A549 (cell line): Measurements from ENCODE around the gene PAIP1. TPM values are rescaled to one million over a fixed set of nuclear protein-coding genes. Genes with fewer than 3 reads are reported as not detected.

Experiments
- ATAC-seq, 2 experiments: fragments of 200-7000 bp in 1 of 2; fragments of >200 bp in 1 of 2; cut with Nextera tagmentation in 1 of 2; cut with Tn5 transposase in 1 of 2; 3 replicates each; pipeline versions ENCODE4 v1.8.0 to v1.9.1; 2018 to 2020; ENCODE audit warnings: mild to moderate bottlenecking in 1 of 2, moderate library complexity in 1 of 2
- CTCF ChIA-PET: fragments of 300-600 bp; sonication (Branson Sonifier 250); formaldehyde crosslinking; extraction: SDS; loops from one replicate; lab custom pipeline; 2021; ENCODE audit warnings: antibody characterized with exemption, inconsistent platforms; lab: Yijun Ruan, JAX
- POLR2A ChIA-PET: fragments of 350-600 bp; formaldehyde crosslinking; extraction: SDS; loops from one replicate; lab custom pipeline; 2021; ENCODE audit warnings: antibody characterized with exemption, inconsistent platforms; lab: Yijun Ruan, JAX
- DNase-seq, 2 experiments: peaks; one replicate each; pipeline versions ENCODE4 v3.0.0 to v3.0.0-alpha.2; 2011 to 2016; ENCODE audit warnings: low read depth in 1 of 2, low spot score in 1 of 2
- FAIRE-seq: peaks from 2 replicates; lab custom pipeline; 2011; peaks lifted over from hg19 to GRCh38; lab: Jason Lieb, UNC
- H3K27ac ChIP-seq, 2 experiments: fragments of >200 bp; sonication (Bioruptor Twin); formaldehyde crosslinking; 3 replicates each; pipeline ENCODE4 v1.5.1; 2016 to 2017
- H3K4me1 ChIP-seq: fragments of >200 bp; sonication (Bioruptor Twin); formaldehyde crosslinking; 3 replicates; pipeline ENCODE4 v1.6.1; 2016
- H3K4me2 ChIP-seq: fragments of >200 bp; sonication (Bioruptor Twin); formaldehyde crosslinking; 3 replicates; pipeline ENCODE4 v1.6.1; 2016
- H3K4me3 ChIP-seq: fragments of >200 bp; sonication (Bioruptor Twin); formaldehyde crosslinking; 3 replicates; pipeline ENCODE4 v1.5.1; 2016
- H3K9me3 ChIP-seq: fragments of >200 bp; sonication (Bioruptor Twin); formaldehyde crosslinking; 3 replicates; pipeline ENCODE4 v1.6.1; 2016
- BHLHE40 ChIP-seq: IDR thresholded peaks from 2 replicates; pipeline ENCODE4 v1.6.1; 2012; ENCODE audit warnings: low read depth, low read length, inconsistent platforms
- CBX2 ChIP-seq: fragments of 200-600 bp; sonication (generic); IDR thresholded peaks from 2 replicates; pipeline ENCODE4 v1.6.1; 2016; ENCODE audit warnings: low read depth, mild to moderate bottlenecking, borderline replicate concordance
- CEBPB ChIP-seq, 2 experiments: fragments of >200 bp in 1 of 2; sonication (Bioruptor Twin) in 1 of 2; formaldehyde crosslinking in 1 of 2; IDR thresholded peaks; 2 replicates each; pipeline ENCODE4 v1.6.1; 2012 to 2016
- CHD2 ChIP-seq: fragments of 150-350 bp; IDR thresholded peaks from 2 replicates; pipeline ENCODE4 v1.6.1; 2014; ENCODE audit warnings: low read length; ENCODE audit not compliant: partially characterized antibody
- CHD4 ChIP-seq: fragments of 200-600 bp; sonication (generic); IDR thresholded peaks from 2 replicates; pipeline ENCODE4 v1.6.1; 2016; ENCODE audit warnings: antibody characterized with exemption, mild to moderate bottlenecking, borderline replicate concordance
- EHF ChIP-seq: fragments of 250-450 bp; sonication (Bioruptor Pico); IDR thresholded peaks from 2 replicates; pipeline ENCODE4 v1.5.0; 2020; ENCODE audit warnings: mild to moderate bottlenecking
- ESRRA ChIP-seq: fragments of 150-350 bp; IDR thresholded peaks from 2 replicates; pipeline ENCODE4 v1.6.1; 2014; ENCODE audit warnings: mild to moderate bottlenecking, low read length, borderline replicate concordance
- FOSB ChIP-seq: fragments of 250-450 bp; sonication (Bioruptor Pico); IDR thresholded peaks from 2 replicates; pipeline ENCODE4 v1.5.0; 2020; ENCODE audit warnings: mild to moderate bottlenecking, moderate library complexity
- FOSL2 ChIP-seq, 2 experiments: fragments of 450-650 bp in 1 of 2; fragments of >200 bp in 1 of 2; sonication (Bioruptor Twin) in 1 of 2; formaldehyde crosslinking; IDR thresholded peaks; 2 replicates each; pipeline versions ENCODE4 v1.5.0 to v1.6.1; 2016 to 2020; ENCODE audit warnings: mild to moderate bottlenecking in 1 of 2, moderate library complexity in 1 of 2
- FOXS1 ChIP-seq: fragments of 250-450 bp; sonication (Bioruptor Pico); IDR thresholded peaks from 2 replicates; pipeline ENCODE4 v1.5.0; 2020; ENCODE audit warnings: mild to moderate bottlenecking, moderate library complexity
- HDAC2 ChIP-seq: fragments of 200-600 bp; sonication (generic); IDR thresholded peaks from 2 replicates; pipeline ENCODE4 v1.6.1; 2016
- HOXB5 ChIP-seq: fragments of 250-450 bp; sonication (Bioruptor Pico); IDR thresholded peaks from 2 replicates; pipeline ENCODE4 v1.5.0; 2020; ENCODE audit warnings: mild to moderate bottlenecking, moderate library complexity
- JUN ChIP-seq, 2 experiments: fragments of >200 bp; sonication (Bioruptor Twin); formaldehyde crosslinking; IDR thresholded peaks; 2 replicates in 1 of 2; 3 replicates in 1 of 2; pipeline ENCODE4 v1.6.1; 2016 to 2017
- JUNB ChIP-seq: fragments of >200 bp; sonication (Bioruptor Twin); formaldehyde crosslinking; IDR thresholded peaks from 2 replicates; pipeline ENCODE4 v1.6.1; 2016
- MAFK ChIP-seq: fragments of 450-650 bp; IDR thresholded peaks from 2 replicates; pipeline ENCODE4 v1.6.1; 2014; ENCODE audit not compliant: partially characterized antibody
- MYC ChIP-seq: IDR thresholded peaks from 2 replicates; pipeline ENCODE4 v1.6.1; 2012; ENCODE audit warnings: mild to moderate bottlenecking, inconsistent platforms, low read length, improper control_type of control experiment, borderline replicate concordance
- NFE2L2 ChIP-seq: fragments of 150-350 bp; conservative IDR thresholded peaks from 2 replicates; pipeline ENCODE4 v1.6.1; 2014; ENCODE audit warnings: low read length
- NPAS2 ChIP-seq: fragments of 250-450 bp; sonication (Bioruptor Pico); IDR thresholded peaks from 2 replicates; pipeline ENCODE4 v1.8.0; 2022; ENCODE audit warnings: mild to moderate bottlenecking, moderate library complexity, borderline replicate concordance
- RCOR1 ChIP-seq: fragments of 150-350 bp; IDR thresholded peaks from 2 replicates; pipeline ENCODE4 v1.6.1; 2014; ENCODE audit warnings: antibody characterized with exemption, low read length, low read depth
- RFX5 ChIP-seq: fragments of 450-650 bp; IDR thresholded peaks from 2 replicates; pipeline ENCODE4 v1.7.1; 2014; ENCODE audit warnings: antibody characterized with exemption, mild to moderate bottlenecking, moderate library complexity
- ZSCAN20 ChIP-seq: fragments of 250-450 bp; sonication (Bioruptor Pico); IDR thresholded peaks from 2 replicates; pipeline ENCODE4 v1.8.0; 2022; ENCODE audit warnings: mild to moderate bottlenecking, moderate library complexity
- WGBS: methylation state at CpG from one replicate; pipeline ENCODE4 v1.1.6; 2017; ENCODE audit errors: missing lambda C conversion rate; 5-methylcytosine and 5-hydroxymethylcytosine counted together
- polyA plus RNA-seq, 4 experiments: library from polyadenylated mRNA; depleted of rRNA in 3 of 4; stranded (reverse); fragments of >200 nt; fragmentation: RNase III in 1 of 4; extraction: RNeasy Plus Mini Kit Qiagen cat#74134 plus additional on column Dnase treatment in 1 of 4; gene quantifications; 2 replicates in 3 of 4; 3 replicates in 1 of 4; pipeline ENCODE4 v1.2.3, GENCODE V29; 2011 to 2017
- TF ChIP-seq, protein P1 (sequence below): IDR thresholded peaks from 2 replicates; pipeline ENCODE4 v1.6.1; 2012
- TF ChIP-seq, protein P2 (sequence below): fragments of >200 bp; sonication (Bioruptor Twin); formaldehyde crosslinking; IDR thresholded peaks from 2 replicates; pipeline ENCODE4 v1.6.1; 2016
- TF ChIP-seq, protein P3 (sequence below): fragments of 450-650 bp; IDR thresholded peaks from 2 replicates; pipeline ENCODE4 v1.6.1; 2014; ENCODE audit warnings: antibody characterized with exemption
- TF ChIP-seq, protein P4 (sequence below): fragments of >200 bp; sonication (Bioruptor Twin); formaldehyde crosslinking; IDR thresholded peaks from 3 replicates; pipeline ENCODE4 v1.6.1; 2016
- TF ChIP-seq, protein P5 (sequence below): IDR thresholded peaks from 2 replicates; pipeline ENCODE4 v1.6.1; 2012; ENCODE audit warnings: low read depth, borderline replicate concordance
- TF ChIP-seq, protein P6 (sequence below): fragments of 200-600 bp; sonication (generic); IDR thresholded peaks from 2 replicates; pipeline ENCODE4 v1.6.1; 2016; ENCODE audit warnings: antibody characterized with exemption, mild to moderate bottlenecking, moderate library complexity
- TF ChIP-seq, protein P7 (sequence below): fragments of 250-450 bp; sonication (Bioruptor Pico); IDR thresholded peaks from 2 replicates; pipeline ENCODE4 v1.5.0; 2020; ENCODE audit warnings: low read depth, mild to moderate bottlenecking, moderate library complexity
- TF ChIP-seq, protein P8 (sequence below): fragments of >200 bp; sonication (Bioruptor Twin); formaldehyde crosslinking; IDR thresholded peaks from 3 replicates; pipeline ENCODE4 v1.5.1; 2016

The PAIP1 gene
- polyA plus RNA-seq, 2 of the 4 experiments (the other 2 are of a cell fraction): 89.6 to 188 TPM

DNA sequence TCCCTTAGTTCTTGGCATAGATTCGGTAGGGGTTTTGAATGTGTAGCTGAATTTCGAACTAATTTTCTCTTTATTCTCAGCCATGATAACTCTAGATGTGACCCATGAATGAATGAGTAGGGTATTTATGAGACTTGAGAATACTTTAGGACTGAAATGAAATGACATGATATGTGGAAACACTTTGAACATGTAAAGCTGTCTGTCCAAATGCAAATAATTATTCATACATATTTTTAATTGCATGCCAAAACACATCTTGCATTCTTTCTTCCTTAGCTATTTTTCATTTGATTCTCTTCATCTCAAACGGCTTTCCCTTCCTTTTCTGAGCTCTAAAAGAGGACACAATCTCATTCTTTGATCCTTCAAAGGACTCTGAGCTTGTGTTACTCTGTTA, 49.5 kb upstream of the PAIP1 start:
- Histone ChIP-seq H3K27ac (no peak overlapping the region), H3K4me2 (no peak overlapping the region), H3K4me1 (peaks cover 8% of the 10 kb centered on the region), H3K9me3 (no peaks in the 10 kb centered on the region)
- ChIA-PET CTCF (interaction anchor here (0.6 kb wide), 1 partner anchor 10 kb away, joined by 3 read pairs; no protein-coding TSS in a partner anchor), POLR2A (no interaction called here)
- FAIRE-seq: no peak
- DNase-seq: no peak
- WGBS: 79% methylated on average over 3 of the region's 3 CpGs
- no peak for ATAC-seq
- TF ChIP-seq HDAC2: no peak
- TF ChIP-seq, protein P1, sequence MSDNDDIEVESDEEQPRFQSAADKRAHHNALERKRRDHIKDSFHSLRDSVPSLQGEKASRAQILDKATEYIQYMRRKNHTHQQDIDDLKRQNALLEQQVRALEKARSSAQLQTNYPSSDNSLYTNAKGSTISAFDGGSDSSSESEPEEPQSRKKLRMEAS: no peak
- TF ChIP-seq HOXB5 (CRISPR knock-in tag): no peak
- no peak for TF ChIP-seq ESRRA
- TF ChIP-seq, protein P2, sequence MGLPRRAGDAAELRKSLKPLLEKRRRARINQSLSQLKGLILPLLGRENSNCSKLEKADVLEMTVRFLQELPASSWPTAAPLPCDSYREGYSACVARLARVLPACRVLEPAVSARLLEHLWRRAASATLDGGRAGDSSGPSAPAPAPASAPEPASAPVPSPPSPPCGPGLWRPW: no peak
- no peak for TF ChIP-seq FOSB (CRISPR knock-in tag)
- TF ChIP-seq, protein P3, sequence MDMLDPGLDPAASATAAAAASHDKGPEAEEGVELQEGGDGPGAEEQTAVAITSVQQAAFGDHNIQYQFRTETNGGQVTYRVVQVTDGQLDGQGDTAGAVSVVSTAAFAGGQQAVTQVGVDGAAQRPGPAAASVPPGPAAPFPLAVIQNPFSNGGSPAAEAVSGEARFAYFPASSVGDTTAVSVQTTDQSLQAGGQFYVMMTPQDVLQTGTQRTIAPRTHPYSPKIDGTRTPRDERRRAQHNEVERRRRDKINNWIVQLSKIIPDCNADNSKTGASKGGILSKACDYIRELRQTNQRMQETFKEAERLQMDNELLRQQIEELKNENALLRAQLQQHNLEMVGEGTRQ: no peak
- TF ChIP-seq, protein P4, sequence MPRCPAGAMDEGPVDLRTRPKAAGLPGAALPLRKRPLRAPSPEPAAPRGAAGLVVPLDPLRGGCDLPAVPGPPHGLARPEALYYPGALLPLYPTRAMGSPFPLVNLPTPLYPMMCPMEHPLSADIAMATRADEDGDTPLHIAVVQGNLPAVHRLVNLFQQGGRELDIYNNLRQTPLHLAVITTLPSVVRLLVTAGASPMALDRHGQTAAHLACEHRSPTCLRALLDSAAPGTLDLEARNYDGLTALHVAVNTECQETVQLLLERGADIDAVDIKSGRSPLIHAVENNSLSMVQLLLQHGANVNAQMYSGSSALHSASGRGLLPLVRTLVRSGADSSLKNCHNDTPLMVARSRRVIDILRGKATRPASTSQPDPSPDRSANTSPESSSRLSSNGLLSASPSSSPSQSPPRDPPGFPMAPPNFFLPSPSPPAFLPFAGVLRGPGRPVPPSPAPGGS: no peak
- TF ChIP-seq ZSCAN20: no peak
- no peak for TF ChIP-seq JUN (IDR thresholded peaks at IDR 0.05)
- TF ChIP-seq CEBPB (IDR thresholded peaks at IDR 0.05): no peak
- no peak for TF ChIP-seq EHF (CRISPR knock-in tag)
- TF ChIP-seq, all 56 proteins: peak for 0
- H3K4me3 ChIP-seq: no peak overlapping the region

DNA sequence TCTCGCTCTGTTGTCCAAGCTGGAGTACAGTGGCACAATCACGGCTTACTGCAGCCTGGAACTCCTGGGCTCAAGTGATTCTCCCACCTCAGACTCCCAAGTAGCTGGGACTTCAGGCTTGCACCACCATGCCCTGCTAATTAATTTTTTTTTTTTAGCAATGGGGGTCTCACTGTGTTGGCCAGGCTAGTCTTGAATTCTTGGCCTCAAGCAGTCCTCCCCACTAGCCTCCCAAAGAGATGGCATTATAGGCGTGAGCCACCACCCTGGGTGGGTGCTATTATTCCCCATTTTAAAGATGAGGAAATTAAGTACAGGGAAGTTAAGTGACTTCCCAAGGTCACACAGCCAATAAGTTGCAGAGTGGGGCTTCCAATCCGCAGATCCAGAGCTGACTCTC, 47.8 kb upstream of the PAIP1 start:
- Histone ChIP-seq H3K9me3 (no peaks in the 10 kb centered on the region), H3K27ac (no peak overlapping the region), H3K4me3 (no peak overlapping the region), H3K4me1 (peaks cover 11% of the 10 kb centered on the region), H3K4me2 (no peak overlapping the region)
- ChIA-PET CTCF (interaction anchor here (0.8 to 3.2 kb wide), 2 partner anchors 26 to 27 kb away, joined by 3 to 9 read pairs; no protein-coding TSS in a partner anchor), POLR2A (no interaction called here)
- ATAC-seq (no peak), FAIRE-seq (no peak), DNase-seq (no peak)
- WGBS: 95% methylated on average over 4 of the region's 4 CpGs
- TF ChIP-seq, protein P5, sequence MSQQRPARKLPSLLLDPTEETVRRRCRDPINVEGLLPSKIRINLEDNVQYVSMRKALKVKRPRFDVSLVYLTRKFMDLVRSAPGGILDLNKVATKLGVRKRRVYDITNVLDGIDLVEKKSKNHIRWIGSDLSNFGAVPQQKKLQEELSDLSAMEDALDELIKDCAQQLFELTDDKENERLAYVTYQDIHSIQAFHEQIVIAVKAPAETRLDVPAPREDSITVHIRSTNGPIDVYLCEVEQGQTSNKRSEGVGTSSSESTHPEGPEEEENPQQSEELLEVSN: no peak
- TF ChIP-seq CHD4 (no peak), JUNB (no peak), FOSL2 (IDR thresholded peaks at IDR 0.05) (no peak), FOSL2 (CRISPR knock-in tag; IDR thresholded peaks at IDR 0.05) (no peak), MAFK (no peak), RCOR1 (no peak), CBX2 (no peak), CHD2 (no peak), BHLHE40 (no peak), NFE2L2 (no peak), MYC (no peak), FOXS1 (no peak), NPAS2 (CRISPR knock-in tag) (no peak), RFX5 (no peak)
- TF ChIP-seq, protein P6, sequence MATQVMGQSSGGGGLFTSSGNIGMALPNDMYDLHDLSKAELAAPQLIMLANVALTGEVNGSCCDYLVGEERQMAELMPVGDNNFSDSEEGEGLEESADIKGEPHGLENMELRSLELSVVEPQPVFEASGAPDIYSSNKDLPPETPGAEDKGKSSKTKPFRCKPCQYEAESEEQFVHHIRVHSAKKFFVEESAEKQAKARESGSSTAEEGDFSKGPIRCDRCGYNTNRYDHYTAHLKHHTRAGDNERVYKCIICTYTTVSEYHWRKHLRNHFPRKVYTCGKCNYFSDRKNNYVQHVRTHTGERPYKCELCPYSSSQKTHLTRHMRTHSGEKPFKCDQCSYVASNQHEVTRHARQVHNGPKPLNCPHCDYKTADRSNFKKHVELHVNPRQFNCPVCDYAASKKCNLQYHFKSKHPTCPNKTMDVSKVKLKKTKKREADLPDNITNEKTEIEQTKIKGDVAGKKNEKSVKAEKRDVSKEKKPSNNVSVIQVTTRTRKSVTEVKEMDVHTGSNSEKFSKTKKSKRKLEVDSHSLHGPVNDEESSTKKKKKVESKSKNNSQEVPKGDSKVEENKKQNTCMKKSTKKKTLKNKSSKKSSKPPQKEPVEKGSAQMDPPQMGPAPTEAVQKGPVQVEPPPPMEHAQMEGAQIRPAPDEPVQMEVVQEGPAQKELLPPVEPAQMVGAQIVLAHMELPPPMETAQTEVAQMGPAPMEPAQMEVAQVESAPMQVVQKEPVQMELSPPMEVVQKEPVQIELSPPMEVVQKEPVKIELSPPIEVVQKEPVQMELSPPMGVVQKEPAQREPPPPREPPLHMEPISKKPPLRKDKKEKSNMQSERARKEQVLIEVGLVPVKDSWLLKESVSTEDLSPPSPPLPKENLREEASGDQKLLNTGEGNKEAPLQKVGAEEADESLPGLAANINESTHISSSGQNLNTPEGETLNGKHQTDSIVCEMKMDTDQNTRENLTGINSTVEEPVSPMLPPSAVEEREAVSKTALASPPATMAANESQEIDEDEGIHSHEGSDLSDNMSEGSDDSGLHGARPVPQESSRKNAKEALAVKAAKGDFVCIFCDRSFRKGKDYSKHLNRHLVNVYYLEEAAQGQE: no peak
- TF ChIP-seq, protein P7, sequence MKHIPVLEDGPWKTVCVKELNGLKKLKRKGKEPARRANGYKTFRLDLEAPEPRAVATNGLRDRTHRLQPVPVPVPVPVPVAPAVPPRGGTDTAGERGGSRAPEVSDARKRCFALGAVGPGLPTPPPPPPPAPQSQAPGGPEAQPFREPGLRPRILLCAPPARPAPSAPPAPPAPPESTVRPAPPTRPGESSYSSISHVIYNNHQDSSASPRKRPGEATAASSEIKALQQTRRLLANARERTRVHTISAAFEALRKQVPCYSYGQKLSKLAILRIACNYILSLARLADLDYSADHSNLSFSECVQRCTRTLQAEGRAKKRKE (CRISPR knock-in tag): no peak
- TF ChIP-seq, protein P1: no peak
- TF ChIP-seq, protein P8, sequence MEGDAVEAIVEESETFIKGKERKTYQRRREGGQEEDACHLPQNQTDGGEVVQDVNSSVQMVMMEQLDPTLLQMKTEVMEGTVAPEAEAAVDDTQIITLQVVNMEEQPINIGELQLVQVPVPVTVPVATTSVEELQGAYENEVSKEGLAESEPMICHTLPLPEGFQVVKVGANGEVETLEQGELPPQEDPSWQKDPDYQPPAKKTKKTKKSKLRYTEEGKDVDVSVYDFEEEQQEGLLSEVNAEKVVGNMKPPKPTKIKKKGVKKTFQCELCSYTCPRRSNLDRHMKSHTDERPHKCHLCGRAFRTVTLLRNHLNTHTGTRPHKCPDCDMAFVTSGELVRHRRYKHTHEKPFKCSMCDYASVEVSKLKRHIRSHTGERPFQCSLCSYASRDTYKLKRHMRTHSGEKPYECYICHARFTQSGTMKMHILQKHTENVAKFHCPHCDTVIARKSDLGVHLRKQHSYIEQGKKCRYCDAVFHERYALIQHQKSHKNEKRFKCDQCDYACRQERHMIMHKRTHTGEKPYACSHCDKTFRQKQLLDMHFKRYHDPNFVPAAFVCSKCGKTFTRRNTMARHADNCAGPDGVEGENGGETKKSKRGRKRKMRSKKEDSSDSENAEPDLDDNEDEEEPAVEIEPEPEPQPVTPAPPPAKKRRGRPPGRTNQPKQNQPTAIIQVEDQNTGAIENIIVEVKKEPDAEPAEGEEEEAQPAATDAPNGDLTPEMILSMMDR: no peak
